GM19397 (cell line): ENCODE measurements around the gene TTPAL.
"Not testable (repeated sequence)": the region's sequence is repeated elsewhere in the genome, so short reads cannot be mapped to it uniquely, and the experiment has no call there.

Experiments used
- ATAC-seq: cut with Tn5 transposase; IDR thresholded peaks from one replicate; pipeline ENCODE4 v1.9.1; 2021; ENCODE audit warnings: mild to moderate bottlenecking, moderate library complexity; ENCODE audit not compliant: unreplicated experiment

The TTPAL gene

GRCh38 chr20:44467289-44467883 lies 8.3 kb upstream of the TTPAL start:
- no peak for ATAC-seq

GRCh38 chr20:44468044-44468782 lies 7.5 kb upstream of the TTPAL start:
- ATAC-seq, result no peak

GRCh38 chr20:44470327-44470726 lies 5.3 kb upstream of the TTPAL start:
- no peak for ATAC-seq

GRCh38 chr20:44471481-44471882 lies 4.2 kb upstream of the TTPAL start:
- no peak for ATAC-seq

- ATAC-seq, result not testable (repeated sequence)
These were observed 3.4 kb upstream of the TTPAL start for GRCh38 chr20:44472283-44472682.

GRCh38 chr20:44475372-44475693 lies 341 bp upstream of the TTPAL start:
- no peak for ATAC-seq

GRCh38 chr20:44477151-44477550 lies 1.5 kb downstream of the TTPAL start:
- ATAC-seq, result no peak

GRCh38 chr20:44478206-44478605 lies 2.5 kb downstream of the TTPAL start:
- no peak for ATAC-seq

GRCh38 chr20:44479643-44480042 lies 4.0 kb downstream of the TTPAL start:
- no peak for ATAC-seq

- ATAC-seq, result no peak
These were observed 4.4 kb downstream of the TTPAL start for GRCh38 chr20:44480097-44480496.

- ATAC-seq, result no peak
These were observed 6.2 kb downstream of the TTPAL start for GRCh38 chr20:44481719-44482416.

- no peak for ATAC-seq
These were observed 7.4 kb downstream of the TTPAL start for GRCh38 chr20:44483112-44483511.

GRCh38 chr20:44485078-44485829 lies 9.6 kb downstream of the TTPAL start:
- no peak for ATAC-seq

GRCh38 chr20:44485830-44486198 lies 10.1 kb downstream of the TTPAL start:
- ATAC-seq, result no peak

- no peak for ATAC-seq
These were observed 12.9 kb downstream of the TTPAL start for GRCh38 chr20:44488551-44488950.

- ATAC-seq, result no peak
These were observed 13.5 kb downstream of the TTPAL start for GRCh38 chr20:44489223-44489622.

GRCh38 chr20:44489931-44490330 lies 14.3 kb downstream of the TTPAL start:
- ATAC-seq, result no peak

GRCh38 chr20:44491635-44492395 lies 16.1 kb downstream of the TTPAL start:
- no peak for ATAC-seq

GRCh38 chr20:44494266-44494665 lies 18.6 kb downstream of the TTPAL start:
- ATAC-seq, result no peak

- ATAC-seq, result no peak
These were observed 19.0 kb downstream of the TTPAL start for GRCh38 chr20:44494681-44495080.

- no peak for ATAC-seq
These were observed 19.6 kb downstream of the TTPAL start for GRCh38 chr20:44495257-44495656.
